Stimulated activated CD8-positive, alpha-beta memory T cell treated with anti-CD3 and anti-CD28 coated beads, Interleukin-12 subunit alpha, Interleukin-12 subunit beta, amount 100 ng/mL, for 4 hours (primary cell): ENCODE data around the gene FAM13B.
"Not testable (repeated sequence)": the region's sequence is repeated elsewhere in the genome, so short reads cannot be mapped to it uniquely, and the experiment has no call there.

Source experiments
- DNase-seq: peaks from one replicate; pipeline ENCODE4 v3.0.0-alpha.2; 2020; ENCODE audit warnings: low read depth

The FAM13B gene

DNA sequence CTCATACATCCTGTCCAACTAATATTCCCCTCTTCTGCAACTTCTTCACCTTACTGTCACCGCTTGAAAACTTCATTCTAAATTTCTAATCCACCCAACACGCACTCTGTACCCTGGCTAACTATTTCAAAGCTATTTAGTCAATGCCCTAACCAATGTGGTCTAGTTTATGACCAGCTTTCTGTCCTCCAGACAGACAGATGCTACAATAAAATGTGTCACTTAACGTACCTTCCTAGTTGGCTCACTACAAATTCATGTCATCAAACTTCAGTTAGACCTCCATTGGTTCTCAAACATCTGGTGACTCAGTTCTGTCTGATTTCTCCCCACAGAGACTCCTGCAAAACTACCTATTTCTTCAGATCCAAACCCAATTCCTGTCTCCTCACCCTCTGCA is 57.7 kb downstream of the FAM13B start:
- DNase-seq = no peak

DNA sequence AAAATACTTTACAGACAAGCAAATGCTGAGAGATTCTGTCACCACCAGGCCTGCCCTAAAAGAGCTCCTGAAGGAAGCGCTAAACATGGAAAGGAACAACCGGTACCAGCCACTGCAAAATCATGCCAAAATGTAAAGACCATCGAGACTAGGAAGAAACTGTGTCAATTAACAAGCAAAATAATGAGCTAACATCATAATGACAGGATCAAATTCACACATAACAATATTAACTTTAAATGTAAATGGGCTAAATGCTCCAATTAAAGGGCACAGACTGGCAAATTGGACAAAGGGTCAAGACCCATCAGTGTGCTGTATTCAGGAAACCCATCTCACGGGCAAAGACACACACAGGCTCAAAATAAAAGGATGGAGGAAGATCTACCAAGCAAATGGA is 62.5 kb downstream of the FAM13B start:
- DNase-seq = not testable (repeated sequence)

DNA sequence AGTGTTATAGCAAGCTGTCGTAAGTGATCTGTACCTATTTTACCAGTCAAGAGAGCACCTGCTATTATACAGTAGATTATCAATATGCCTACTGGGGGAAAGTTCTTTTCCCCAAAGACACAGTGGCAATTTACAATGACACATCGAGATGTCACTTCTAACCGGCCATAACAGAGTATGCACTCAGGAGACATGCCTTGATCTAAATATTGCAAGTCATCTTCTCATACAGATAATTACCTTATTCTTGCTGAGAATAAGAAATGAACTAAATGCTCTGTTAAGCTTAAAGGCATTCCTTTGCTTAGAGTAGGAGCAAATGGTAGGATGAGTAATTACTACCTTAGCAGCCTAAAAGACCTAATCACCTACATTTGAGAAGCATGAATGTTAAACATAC is 72.1 kb downstream of the FAM13B start:
- DNase-seq = no peak

DNA sequence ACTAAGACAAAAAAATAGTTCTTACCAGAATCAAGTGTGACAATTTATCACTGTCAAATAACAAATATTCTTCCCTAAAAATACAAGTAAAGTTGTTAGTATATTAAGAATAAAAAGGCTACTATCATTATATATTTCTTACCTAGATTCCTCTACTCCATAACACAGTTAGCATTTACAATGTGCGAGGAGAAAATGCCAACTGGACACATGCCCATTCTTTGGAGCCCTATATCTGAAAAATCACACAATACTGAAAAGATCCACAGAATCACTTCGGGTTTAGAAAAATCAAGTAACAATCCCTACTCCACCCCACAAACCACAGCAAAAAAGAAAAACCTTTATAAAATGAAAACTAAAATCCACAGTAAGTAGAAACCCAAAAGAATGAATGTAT is 72.7 kb downstream of the FAM13B start:
- DNase-seq = no peak

DNA sequence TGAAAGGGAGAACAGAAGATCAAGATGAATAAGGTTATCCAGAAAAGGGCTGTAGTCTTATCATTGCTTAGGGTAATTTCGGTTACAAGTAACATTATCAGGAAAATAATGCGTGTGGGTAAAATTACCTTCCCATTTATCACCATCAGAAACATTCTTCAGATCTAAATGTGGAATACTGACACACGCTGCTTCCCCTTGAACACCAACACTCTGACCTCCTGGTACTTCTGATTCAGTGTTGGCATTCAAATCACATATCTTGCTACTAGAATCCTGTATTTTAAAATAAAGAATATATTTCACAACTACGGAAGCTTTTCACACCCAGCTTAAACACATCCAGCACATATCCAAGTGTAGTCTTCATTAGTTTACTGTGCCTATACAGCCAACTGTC is 73.4 kb downstream of the FAM13B start:
- DNase-seq = no peak

DNA sequence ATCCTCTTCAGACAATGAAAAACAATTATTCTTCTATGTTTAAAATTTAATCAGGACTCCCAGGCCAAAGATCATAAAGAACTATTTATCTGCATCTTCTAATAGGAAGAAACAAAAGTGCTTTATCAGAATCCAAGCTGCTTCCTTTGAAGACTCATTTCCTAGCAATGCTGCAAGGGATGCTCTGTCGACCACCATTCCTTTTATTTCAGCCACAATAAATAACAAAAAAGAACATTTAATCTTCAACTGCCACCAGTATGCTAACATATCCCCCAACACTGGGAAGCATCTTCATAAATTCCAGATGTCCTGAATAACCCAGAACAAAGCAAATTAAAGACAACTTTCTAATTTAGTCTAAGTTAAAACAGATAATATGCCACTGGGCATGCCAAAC is 74.9 kb downstream of the FAM13B start:
- no peak for DNase-seq

DNA sequence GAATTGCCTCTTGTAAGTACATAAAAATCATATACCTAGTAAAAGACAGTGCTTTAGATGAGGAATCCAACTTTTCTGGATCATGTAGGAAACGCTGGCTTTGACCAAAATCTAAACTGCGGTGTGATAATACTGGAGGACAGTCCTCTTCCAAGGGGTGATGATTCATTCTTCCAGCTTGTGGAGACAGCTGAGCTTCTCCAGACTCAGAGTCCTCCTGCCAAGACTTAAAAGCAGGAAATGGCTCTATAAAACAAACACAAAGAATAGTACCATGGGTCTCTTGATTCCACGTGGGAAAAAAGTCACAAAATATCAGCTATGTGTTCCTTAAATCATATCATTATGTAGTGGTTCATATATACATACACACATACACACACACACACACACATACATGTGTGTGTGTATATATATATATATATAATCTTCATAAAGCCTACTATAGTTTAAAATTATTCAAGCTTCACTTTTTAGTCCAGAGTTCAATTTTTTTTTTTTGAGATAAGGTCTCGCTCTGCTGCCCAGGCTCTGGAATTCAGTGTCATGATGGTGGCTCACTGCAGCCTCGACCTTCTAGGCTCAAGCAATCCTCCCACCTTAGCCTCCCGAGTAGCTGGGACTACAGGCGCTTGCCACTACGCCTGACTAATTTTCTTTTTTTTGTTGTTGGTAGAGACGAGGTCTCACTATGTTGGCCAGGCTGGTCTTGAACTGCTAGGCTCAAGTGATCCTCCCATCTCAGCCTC is 78.6 kb downstream of the FAM13B start:
- no peak for DNase-seq

DNA sequence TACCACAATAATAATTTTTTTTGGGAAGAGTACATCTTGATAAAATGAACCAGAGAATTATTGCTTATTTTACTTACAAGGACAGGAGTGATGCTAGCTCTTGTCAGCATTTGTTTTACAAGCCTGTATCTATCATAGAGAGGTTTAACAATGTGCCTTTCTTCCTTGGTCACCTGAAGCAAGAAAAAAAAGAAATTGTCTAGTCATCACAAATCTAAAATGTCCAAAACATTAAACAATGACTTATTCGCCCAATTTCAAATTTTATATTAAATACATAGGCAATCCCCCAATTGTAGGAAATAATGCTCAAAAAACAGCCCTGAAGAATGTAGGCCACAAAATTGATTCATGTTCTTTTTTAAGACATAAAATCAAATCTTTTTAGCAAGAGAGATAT is 87.1 kb downstream of the FAM13B start:
- no peak for DNase-seq

DNA sequence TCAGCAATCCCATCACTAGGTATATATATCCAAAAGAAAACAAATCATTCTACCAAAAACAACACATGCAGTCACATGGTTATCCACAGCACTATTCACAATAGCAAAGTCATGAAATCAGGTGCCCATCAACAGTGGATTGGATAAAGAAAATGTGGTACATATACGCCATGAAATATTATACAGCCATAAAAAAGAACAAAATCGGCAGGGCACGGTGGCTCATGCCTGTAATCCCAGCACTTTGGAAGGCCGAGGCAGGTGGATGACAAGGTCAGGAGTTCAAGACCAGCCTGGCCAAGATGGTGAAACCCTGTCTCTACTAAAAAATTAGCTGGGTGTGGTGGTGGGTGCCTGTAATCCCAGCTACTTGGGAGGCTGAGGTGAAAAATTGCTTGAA is 88.6 kb downstream of the FAM13B start:
- DNase-seq = not testable (repeated sequence)

DNA sequence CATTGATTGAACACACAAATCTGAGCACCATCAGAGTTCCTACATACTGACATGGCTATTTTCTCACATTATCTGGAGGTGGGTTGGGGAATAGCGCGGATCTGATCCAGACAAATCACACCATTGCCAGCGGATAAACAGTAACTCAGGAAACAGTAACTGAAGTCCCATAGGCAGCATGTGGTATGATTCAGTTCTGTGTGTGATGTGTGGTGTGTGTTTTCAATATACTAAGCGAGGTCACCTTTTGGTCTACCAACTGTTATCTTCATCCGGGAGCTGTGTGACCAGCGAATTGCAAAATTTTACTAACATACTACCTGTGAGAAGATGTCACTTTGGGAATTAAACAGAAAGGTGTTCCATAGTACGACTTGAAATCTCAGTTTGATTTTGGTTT is 93.5 kb downstream of the FAM13B start:
- no peak for DNase-seq

DNA sequence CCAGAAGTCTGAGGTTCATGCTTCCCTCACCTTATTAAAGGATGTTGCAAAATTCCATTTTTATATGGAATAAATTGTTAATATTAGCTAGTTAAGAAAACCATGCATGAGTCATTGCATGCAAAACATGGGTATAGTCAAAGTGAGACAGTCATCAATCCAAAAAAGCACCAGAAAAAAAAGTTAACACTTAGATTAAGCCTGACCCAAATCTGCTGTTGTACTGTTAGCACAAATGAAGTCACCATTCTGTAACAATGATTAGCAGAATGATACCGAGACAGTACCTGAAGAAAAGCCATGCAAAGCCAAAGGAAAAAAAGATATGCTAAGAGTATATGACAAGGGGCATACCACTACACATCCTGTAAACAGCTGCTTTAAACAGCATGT is 94.1 kb downstream of the FAM13B start:
- no peak for DNase-seq

DNA sequence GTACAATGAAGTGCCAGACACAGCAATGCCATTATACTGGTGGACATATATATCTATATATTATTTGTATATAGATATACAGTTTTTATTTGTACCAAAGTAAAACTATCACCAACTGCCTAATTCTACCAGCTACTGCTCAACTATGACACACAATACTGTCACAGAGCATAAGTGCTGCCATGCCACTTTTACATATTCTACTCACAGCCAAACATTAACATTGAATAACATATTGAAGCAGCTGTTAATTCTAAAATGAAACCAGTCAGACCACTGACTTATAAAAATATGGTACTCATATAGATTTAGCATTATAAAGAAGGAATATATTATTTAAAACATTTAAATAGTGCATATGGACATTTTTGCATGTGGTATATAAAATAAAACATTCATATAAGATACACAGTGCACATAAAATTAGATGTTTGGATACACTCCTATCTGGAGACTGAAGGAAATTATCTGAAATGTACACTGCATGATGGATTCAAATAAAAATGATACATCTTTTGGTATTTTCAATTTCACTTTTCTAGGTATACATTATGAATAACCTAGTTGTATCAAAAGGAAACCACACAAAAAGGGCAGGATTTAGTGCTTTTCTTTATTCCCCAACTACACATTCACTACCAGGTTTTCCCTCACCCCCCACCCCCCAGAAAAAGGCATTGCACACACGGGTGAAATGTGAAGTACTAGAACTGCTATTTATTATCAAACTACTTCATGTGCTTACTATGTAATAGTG is 94.7 kb downstream of the FAM13B start:
- no peak for DNase-seq

DNA sequence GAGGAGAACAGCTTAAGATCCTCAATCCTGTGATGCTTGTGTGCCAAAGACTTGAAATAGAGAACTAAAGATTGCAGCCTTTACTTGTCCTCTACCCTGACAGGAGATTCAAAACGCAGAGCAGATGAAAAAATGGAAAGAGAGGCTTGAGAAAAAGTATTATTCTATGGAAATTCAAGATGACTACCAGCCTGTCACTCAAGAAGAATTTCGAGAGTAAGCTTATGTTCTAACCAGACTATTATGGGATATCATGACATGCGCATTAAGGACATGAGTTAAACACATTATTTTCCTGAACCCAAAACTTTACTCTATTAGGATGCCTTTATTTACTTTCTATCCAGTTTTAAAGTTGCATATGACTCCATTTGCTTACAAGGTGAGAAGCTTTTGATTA is 97.2 kb downstream of the FAM13B start:
- DNase-seq = no peak

DNA sequence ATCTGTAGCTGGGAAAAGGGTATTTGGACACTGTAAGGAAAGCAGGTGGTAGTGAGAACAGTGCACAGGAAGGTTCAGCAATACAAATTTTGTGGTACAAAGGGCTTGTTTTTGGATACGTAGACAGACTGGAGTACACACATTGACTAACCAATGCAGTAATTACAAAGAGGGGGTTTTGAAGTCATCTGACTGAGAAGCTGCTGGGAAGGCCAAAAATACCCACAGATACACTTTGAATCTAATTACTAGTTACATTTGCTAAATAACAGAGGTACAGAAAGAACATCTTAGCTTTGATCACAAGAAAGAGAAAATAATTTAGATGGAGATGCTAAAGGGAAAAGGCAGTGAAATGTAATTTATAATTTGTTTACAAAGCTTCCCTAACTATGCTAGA is 97.7 kb downstream of the FAM13B start:
- no peak for DNase-seq

DNA sequence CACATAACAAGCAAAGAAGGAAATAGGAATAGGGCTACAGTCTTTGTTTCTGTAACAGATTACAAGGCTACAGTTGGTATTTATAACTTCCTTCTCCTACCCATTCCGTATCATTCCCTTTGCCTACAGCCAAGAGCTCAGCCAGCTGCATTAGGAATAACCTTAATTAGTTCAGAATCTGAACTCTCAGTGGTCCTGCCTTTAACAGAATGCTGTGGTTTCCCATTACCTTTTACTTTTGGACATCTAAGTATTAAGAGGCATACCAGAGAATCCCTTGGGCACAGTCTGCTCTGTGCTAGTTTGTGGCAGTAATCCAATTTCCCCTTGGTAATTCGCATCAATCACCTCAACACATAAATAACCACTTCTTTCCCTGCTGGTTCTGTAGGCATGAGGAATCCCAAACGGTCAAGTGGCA is 99.4 kb downstream of the FAM13B start:
- DNase-seq = no peak

DNA sequence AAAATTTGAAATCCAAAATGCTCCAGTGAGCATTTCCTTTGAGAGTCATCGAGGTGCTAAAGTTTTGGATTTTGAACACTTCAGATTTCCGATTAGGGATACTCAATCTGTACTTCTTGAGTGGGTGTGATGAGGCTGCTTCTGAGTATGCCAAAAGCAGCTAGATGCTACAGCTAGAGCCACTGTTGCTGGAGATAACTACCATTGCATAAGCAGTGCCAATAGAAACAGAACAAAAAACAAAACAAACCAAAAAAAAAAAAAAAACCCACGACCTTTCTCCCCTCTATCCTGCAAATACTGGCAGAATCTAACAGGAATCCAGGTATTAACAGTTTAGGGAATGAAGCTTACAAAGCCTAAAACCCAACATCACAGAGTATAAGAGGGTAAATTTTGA is 100.1 kb downstream of the FAM13B start:
- DNase-seq = no peak

DNA sequence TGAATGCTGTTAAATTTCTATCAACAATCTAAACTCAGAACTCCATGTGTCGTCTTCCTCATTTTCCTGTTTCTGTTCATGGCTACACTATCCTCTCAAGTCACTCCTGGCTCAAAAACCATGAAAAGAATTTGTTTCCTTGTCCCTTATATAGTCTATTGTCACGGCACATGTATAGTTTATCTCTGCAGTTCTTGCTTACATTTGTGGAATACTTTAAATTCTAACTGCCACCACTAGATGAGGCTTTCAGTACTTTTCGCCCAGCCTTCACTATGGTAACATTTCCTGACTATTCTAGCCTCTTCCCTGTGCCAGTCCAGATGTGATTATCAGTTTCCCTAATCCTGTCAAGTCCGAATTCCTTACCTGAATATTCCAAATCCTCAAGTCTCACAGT is 109.0 kb downstream of the FAM13B start:
- no peak for DNase-seq

DNA sequence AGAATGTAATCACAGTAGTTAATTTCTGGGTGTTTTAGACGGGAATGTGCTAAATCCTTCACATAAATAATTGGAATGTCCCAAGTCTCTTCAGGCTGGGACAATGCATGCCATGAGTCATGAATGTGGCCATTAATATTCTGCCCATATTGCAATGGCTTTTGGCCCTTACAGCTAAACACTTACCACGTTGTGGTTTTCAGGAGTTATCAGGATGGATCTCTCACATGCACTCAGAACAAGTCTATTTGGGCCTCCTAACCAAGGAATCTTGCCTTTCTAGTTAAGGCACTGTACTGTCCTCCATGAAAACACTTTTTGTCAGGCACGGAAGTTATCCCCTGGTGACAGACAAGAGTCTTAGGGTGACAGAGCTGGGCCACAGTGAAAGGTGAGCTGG is 110.9 kb downstream of the FAM13B start:
- no peak for DNase-seq

DNA sequence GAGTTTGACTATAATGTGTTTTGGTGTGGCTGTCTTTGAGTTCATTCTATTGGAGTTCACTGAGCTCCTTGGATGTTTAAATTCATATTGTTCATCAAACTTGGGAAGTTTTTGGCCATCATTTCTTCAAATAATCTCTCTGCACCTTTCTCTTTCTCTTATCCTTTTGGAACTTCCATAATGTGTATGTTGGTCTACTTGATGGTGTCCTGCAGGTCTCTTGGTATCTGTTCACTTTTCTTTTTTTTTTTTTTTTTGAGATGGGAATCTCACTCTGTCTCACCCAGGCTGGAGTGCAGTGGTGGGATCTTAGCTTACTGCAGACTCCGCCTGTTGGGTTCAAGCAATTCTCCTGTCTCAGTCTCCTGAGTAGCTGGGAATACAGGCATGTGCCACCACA is 116.0 kb downstream of the FAM13B start:
- no peak for DNase-seq

DNA sequence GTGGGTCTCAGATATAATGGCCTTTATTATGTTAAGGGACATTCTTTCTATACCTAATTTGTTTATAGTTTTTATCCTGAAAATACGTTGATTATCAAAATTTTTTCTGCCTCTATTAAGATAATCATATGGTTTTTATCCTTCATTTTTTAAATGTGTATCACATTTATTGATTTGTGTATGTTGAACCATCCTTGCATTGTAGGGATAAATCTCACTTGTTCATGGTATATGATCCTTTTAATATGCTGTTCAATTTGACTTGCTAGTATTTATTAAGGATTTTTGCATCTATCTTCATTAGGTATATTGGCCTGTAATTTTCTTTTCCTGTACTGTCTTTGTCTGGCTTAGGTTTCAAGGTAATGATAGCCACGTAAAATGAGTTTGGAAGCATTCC is 118.1 kb downstream of the FAM13B start:
- DNase-seq = no peak

DNA sequence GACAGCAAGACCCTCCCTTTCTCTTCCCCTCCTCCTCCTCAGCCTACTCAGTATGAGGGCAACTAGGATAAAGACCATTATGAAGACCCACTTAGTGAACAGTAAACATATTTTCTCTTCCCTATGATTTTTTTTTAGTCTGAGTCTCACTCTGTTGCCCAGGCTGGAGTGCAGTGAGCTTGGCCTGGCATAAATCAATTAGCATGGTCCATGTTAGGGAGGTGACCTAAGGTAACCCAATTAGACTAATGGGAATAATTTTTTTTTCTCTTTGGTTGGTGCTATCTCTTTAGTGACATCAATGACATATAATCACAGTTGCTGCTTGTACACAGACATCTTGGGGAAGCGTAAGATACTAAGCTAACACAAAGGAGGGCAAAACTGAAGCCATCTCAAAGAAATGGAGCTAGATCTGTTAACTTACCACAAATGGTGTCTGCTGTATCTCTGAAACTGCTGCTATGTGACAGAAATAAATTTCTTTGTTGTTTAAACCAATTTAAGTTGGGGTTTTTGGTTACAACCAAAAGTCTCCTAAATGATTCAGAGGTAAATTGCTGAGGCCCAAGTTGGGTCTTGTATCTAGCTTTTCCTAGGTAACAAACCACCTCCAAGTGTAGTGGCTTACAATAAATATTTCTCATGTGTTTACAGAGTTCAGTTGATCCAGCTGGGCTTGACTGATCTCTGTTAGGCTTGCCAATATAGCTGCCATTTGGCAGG is 130.3 kb downstream of the FAM13B start:
- no peak for DNase-seq

DNA sequence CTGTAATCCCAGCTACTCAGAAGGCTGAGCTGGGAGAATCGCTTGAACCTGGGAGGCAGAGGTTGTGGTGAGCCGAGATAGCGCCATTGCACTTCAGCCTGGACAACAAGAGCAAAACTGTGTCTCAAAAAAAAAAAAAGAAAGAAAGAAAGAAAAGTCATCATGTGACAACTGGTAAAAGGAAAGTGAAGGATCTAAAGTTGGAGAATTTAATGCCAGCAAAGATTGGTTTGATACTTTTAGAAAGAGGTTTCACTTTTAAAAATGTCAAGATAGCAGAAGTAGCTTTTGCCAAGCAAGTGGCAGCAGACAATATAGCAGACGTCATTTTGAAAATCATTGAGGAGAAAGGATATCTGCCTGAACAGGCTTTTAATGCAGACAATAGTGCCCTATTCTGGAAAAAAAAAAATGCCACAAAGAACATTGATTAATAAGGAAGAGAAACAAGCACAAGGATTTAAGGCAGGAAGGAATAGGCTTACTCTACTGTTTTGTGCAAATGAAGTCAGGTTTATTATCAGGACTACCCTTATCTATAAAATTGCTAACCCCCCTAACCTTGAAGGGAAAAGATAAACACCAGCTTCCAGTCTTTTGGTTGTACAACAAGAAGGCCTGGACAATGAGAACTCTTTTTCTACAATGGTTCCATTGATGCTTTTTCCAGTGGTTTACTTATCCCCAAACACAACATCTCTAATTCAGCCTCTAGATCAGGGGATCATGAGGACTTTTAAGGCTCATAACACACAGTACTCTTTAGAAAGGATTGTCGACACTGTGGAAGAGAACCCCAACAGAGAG is 131.7 kb downstream of the FAM13B start:
- DNase-seq = no peak
